Uterus (tissue), 4 donors: ENCODE measurements around the gene CLCA4. TPM values are rescaled to one million over a fixed set of nuclear protein-coding genes. Genes with fewer than 3 reads are reported as not detected.

Experiments
- DNase-seq, 2 donors: peaks; one replicate each; pipeline ENCODE4 v3.0.0-alpha.2; 2019 to 2020
- H3K27ac ChIP-seq, 2 donors: fragments of 200-600 bp; sonication (generic); 1 replicate in 1 of 2; 2 replicates in 1 of 2; pipeline ENCODE4 v1.5.1; 2016 to 2018
- H3K27me3 ChIP-seq, 2 donors: fragments of 200-600 bp; sonication (generic); one replicate each; pipeline ENCODE4 v1.5.1; 2018 to 2019; ENCODE audit warnings: control low read depth in 1 of 2
- H3K36me3 ChIP-seq, 2 donors: fragments of 200-600 bp; sonication (generic); one replicate each; pipeline ENCODE4 v1.5.1; 2019; ENCODE audit warnings: control low read depth in 1 of 2
- H3K4me1 ChIP-seq, 2 donors: fragments of 200-600 bp; sonication (generic); one replicate each; pipeline ENCODE4 v1.5.1; 2018 to 2019; ENCODE audit warnings: control low read depth in 1 of 2
- H3K4me3 ChIP-seq, 2 donors: fragments of 200-600 bp; sonication (generic); 1 replicate in 1 of 2; 2 replicates in 1 of 2; pipeline ENCODE4 v1.5.1; 2018 to 2019; ENCODE audit warnings: mild to moderate bottlenecking in 1 of 2
- H3K9me3 ChIP-seq, 2 donors: fragments of 200-600 bp; sonication (generic); one replicate each; pipeline ENCODE4 v1.5.1; 2019; ENCODE audit warnings: control low read depth in 1 of 2
- POLR2A ChIP-seq, 2 donors: fragments of 450-650 bp; IDR thresholded peaks; one replicate each; pipeline ENCODE4 v1.6.1; 2016; ENCODE audit warnings: antibody characterized with exemption in 2 of 2, mild to moderate bottlenecking in 1 of 2, moderate library complexity in 1 of 2
- intact Hi-C: fragments of 100-400 bp; cut with DNase I; formaldehyde crosslinking; loops from one replicate; pipeline ENCODE4 v1.15.1; 2023; ENCODE audit warnings: low total_unique reads
- total RNA-seq, 4 donors: library from RNA; depleted of rRNA in 3 of 4; stranded (reverse); fragments of >200 nt in 3 of 4; gene quantifications; one replicate each; pipeline versions ENCODE4 v1.1.0 to v1.2.4, GENCODE V29; 2014 to 2023
- TF ChIP-seq, protein P1 (sequence below), 4 experiments: fragments of 200-600 bp in 2 of 4; fragments of 450-650 bp in 2 of 4; sonication (generic) in 2 of 4; IDR thresholded peaks; one replicate each; pipeline ENCODE4 v1.5.1; 2016 to 2019; ENCODE audit warnings: antibody characterized with exemption in 4 of 4, mild to moderate bottlenecking in 2 of 4, moderate library complexity in 1 of 4
- donor health status: DM: yes; HTN: yes; CAD: no.

The CLCA4 gene
- total RNA-seq, 4 donors from 2014 or later = under 0.01 to 0.07 TPM; not detected in 2

DNA sequence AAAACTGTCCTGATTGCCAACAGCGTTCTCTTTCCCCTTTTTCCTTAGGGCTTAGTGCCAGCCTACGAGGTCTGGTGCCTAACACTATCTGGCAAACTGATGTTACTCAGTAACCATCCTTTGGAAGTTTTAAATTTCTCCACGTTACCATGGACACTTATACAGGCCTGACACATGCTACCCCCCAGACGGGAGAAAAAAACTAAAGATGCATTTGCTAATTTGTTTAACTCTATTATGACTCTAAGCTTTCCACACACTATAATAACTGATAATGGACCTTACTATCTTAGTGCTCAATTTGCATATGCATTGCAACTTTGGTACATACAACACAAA lies 41.3 kb upstream of the CLCA4 start:
- H3K4me1 ChIP-seq = no peaks in the 10 kb centered on the region
- no peaks in the 10 kb centered on the region for H3K27me3 ChIP-seq
- TF ChIP-seq, protein P1, sequence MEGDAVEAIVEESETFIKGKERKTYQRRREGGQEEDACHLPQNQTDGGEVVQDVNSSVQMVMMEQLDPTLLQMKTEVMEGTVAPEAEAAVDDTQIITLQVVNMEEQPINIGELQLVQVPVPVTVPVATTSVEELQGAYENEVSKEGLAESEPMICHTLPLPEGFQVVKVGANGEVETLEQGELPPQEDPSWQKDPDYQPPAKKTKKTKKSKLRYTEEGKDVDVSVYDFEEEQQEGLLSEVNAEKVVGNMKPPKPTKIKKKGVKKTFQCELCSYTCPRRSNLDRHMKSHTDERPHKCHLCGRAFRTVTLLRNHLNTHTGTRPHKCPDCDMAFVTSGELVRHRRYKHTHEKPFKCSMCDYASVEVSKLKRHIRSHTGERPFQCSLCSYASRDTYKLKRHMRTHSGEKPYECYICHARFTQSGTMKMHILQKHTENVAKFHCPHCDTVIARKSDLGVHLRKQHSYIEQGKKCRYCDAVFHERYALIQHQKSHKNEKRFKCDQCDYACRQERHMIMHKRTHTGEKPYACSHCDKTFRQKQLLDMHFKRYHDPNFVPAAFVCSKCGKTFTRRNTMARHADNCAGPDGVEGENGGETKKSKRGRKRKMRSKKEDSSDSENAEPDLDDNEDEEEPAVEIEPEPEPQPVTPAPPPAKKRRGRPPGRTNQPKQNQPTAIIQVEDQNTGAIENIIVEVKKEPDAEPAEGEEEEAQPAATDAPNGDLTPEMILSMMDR (IDR thresholded peaks at IDR 0.05) = no peak
- TF ChIP-seq POLR2A (IDR thresholded peaks at IDR 0.05) = no peak
- H3K36me3 ChIP-seq = no peaks in the 10 kb centered on the region
- no peaks in the 10 kb centered on the region for H3K9me3 ChIP-seq
- intact Hi-C loops = loop anchor here (10.0 kb wide), 1 partner anchor 111 kb away; the partner anchor contains the start of gene ODF2L
- no peak overlapping the region for H3K4me3 ChIP-seq
- peak overlapping the region; percentile 90 to 93 for H3K27ac ChIP-seq
- no peak for DNase-seq

DNA sequence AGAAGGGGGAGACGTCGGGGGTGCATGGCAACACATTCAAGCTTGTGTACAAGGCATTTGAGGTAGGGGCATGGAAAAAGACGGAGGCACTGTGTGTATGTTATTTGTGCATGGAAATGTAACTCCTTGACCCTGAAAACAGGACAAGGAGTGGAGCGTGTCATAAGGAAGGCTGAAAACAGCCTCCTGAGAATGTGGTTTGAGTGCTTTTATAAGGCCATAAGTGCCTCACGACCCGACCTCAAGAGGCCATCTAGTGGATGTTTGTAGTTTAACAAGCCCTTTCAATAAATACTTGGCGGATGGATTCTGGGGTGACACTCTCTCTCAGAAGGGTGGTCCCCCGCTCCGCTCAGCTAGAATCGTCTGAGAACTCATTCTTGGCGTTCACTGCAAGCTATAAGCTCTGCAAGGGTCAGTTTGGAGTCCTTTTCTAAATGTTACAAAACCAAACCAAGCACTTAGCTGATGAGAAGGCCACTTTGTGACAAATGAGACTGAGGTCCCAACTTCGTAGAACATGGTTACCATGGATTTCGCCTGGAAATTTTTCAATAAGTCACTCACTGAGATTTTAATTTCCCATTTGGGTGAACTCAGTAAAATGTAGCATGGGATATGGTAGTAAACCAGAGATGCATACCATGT lies 38.8 kb upstream of the CLCA4 start:
- intact Hi-C loops = loop anchor here (10.0 kb wide), 1 partner anchor 113 kb away; the partner anchor contains the start of gene ODF2L
- Histone ChIP-seq H3K27me3 (no peaks in the 10 kb centered on the region), H3K36me3 (no peaks in the 10 kb centered on the region), H3K4me3 (no peak overlapping the region), H3K9me3 (no peaks in the 10 kb centered on the region), H3K27ac (no peak overlapping the region), H3K4me1 (no peaks in the 10 kb centered on the region)
- TF ChIP-seq, protein P1 (IDR thresholded peaks at IDR 0.05) = peak; percentile 40 to 62 (median 57)
- TF ChIP-seq POLR2A (IDR thresholded peaks at IDR 0.05) = no peak
- DNase-seq = peak in 1 of 2 donors; percentile 42

DNA sequence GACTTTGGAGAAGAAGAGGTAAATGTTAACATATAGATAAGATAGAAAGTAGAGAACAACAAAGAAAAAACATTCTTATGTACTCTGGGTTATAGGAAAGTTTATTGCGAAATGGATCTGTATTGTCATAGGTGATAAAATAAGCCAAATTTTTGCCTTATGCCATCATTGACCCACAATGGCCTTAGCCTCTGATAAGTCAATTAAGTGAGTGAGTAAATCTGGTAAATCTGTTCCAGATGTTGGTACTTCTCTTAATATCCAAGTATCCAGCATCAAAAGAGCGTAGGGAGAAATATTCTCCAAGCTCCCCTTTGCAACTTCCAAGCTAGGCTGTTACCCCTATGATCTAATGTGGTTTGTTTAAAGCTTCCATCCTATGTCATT lies 38.3 kb upstream of the CLCA4 start:
- Histone ChIP-seq H3K9me3 (no peaks in the 10 kb centered on the region), H3K27me3 (no peaks in the 10 kb centered on the region), H3K27ac (no peak overlapping the region), H3K4me3 (no peak overlapping the region), H3K36me3 (no peaks in the 10 kb centered on the region), H3K4me1 (no peaks in the 10 kb centered on the region)
- DNase-seq = no peak
- no peak for TF ChIP-seq POLR2A (IDR thresholded peaks at IDR 0.05)
- TF ChIP-seq, protein P1 (IDR thresholded peaks at IDR 0.05) = no peak
- intact Hi-C loops = loop anchor here (10.0 kb wide), 1 partner anchor 114 kb away; the partner anchor contains the start of gene ODF2L

DNA sequence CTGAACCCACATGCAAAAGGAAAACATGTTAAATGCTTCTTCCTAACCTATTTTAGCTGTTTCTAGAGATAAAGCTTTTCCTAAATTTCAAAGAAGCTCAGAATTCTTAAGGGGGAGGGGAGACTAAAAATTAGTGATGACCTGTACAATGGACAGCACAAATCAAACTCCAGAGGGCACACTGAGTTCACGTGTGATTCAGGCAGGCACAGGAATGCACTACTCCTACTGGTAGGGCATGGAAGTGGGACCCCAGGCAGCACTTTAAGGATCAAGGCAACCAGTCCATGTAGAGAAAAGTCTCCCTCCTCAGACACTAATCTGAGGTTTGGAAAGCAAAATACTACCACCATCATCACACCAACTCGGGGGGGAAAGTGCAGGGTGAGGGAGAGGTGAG lies 31.3 kb upstream of the CLCA4 start:
- TF ChIP-seq, protein P1 (IDR thresholded peaks at IDR 0.05) = peak in 1 of 4 experiments; percentile 15
- TF ChIP-seq POLR2A (IDR thresholded peaks at IDR 0.05) = no peak
- Histone ChIP-seq H3K27me3 (no peaks in the 10 kb centered on the region), H3K27ac (no peak overlapping the region), H3K36me3 (no peaks in the 10 kb centered on the region), H3K9me3 (no peaks in the 10 kb centered on the region), H3K4me3 (no peak overlapping the region), H3K4me1 (no peaks in the 10 kb centered on the region)
- DNase-seq = no peak
- intact Hi-C loops = no loop called here

DNA sequence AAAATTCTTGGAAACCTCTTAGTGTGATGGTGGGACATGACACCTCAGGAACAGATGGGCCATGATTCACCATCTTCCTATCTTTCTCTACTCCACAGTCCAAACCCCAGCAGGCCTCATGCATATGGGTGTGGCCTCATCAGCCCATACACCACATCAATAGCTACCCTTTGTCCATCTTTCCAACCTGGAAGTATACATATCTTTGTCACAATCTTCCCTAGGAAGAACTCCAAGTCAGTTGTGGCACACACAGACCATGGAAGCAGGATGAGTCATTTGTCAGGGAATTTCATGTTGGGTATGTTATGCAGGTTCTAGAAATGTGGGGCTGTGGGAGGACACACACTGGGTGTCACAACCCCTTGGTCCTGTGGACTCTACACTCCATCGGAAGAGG lies 30.5 kb upstream of the CLCA4 start:
- intact Hi-C loops = no loop called here
- TF ChIP-seq, protein P1 (IDR thresholded peaks at IDR 0.05) = no peak
- no peak for TF ChIP-seq POLR2A (IDR thresholded peaks at IDR 0.05)

More for the DNA sequence above, 30.5 kb upstream of the CLCA4 start:
- H3K27me3 ChIP-seq = no peaks in the 10 kb centered on the region
- H3K4me1 ChIP-seq = no peaks in the 10 kb centered on the region
- H3K27ac ChIP-seq = no peak overlapping the region
- H3K9me3 ChIP-seq = no peaks in the 10 kb centered on the region
- no peak for DNase-seq
- no peaks in the 10 kb centered on the region for H3K36me3 ChIP-seq
- no peak overlapping the region for H3K4me3 ChIP-seq
